Measurements from ENCODE around the gene C11orf97. TPM values are rescaled to one million over a fixed set of nuclear protein-coding genes. Genes with fewer than 3 reads are reported as not detected.

The C11orf97 gene
- total RNA-seq, 1 experiment from 2014 or later = not detected

DNA sequence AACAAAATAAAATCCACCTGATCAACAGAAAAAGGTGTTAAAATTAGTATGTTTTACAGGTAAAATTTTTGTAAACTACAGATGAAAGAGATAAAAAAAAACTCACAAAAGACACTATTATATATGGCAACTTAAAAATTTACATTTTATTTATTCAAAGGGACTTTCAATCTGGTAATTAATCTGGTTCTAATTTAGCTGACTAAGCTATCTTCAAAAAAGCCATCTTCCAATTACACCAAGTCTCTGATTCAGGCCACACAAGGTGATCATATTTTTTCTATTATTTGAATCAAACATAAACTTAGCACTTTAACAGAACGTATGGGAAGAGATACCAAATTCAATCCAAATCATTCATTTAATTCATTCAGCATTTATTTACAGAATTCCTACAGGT is 26.2 kb upstream of the C11orf97 start (continued):
- TF ChIP-seq, protein P1, sequence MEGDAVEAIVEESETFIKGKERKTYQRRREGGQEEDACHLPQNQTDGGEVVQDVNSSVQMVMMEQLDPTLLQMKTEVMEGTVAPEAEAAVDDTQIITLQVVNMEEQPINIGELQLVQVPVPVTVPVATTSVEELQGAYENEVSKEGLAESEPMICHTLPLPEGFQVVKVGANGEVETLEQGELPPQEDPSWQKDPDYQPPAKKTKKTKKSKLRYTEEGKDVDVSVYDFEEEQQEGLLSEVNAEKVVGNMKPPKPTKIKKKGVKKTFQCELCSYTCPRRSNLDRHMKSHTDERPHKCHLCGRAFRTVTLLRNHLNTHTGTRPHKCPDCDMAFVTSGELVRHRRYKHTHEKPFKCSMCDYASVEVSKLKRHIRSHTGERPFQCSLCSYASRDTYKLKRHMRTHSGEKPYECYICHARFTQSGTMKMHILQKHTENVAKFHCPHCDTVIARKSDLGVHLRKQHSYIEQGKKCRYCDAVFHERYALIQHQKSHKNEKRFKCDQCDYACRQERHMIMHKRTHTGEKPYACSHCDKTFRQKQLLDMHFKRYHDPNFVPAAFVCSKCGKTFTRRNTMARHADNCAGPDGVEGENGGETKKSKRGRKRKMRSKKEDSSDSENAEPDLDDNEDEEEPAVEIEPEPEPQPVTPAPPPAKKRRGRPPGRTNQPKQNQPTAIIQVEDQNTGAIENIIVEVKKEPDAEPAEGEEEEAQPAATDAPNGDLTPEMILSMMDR (IDR thresholded peaks at IDR 0.05 in 2 of 3, conservative IDR thresholded peaks at IDR 0.05 in 1 of 3; ENCODE audit: borderline replicate concordance in 1 of 3, insufficient read depth in 1 of 3, low read depth in 2 of 3, low read length in 2 of 3) = no peak
- no peak for TF ChIP-seq ZNF274 (IDR thresholded peaks at IDR 0.05; ENCODE audit: low read depth, low read length)
- no peak for TF ChIP-seq POLR2A (IDR thresholded peaks at IDR 0.05; ENCODE audit: borderline replicate concordance, extremely low read depth, insufficient read depth, insufficient read length)

DNA sequence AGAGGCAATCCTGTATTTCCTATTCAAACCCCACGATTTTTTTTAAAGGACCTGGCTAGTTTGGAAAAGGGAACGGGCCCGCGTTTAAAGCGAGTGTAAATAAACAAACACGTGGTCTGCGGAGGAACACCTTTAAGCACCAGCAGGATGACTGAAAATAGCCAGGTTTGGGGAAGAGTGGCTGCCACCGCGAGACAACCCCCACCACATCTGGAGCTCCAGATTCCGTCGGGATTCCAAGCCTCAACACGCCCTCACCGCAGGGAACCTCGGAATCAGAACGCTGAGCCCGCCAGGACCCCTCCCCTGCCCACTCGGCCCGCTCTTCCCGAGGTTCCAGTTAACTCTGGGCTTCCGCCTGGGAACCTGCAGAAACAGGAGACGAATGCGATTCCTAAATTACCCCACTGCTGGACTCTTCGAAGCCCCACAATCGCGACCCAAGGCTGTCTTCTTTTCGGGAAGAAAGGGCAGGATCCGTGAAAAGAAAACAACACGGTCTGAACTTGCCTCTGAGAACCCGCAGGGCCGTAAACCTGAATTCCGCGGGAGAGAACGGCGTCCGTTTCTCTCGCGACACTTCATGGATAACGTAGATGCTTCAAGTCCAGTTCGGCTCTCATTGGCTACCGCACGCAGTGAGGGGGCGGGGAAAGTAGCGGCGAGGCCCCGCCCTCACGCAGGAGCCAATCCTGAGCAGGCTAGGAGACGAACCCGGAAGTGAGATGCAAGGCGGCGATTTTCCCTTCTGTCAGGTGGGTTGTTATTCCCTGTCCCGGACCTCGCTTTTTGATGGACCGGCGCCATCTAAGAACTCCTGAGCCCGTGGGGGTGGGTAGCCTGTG is 18.8 kb upstream of the C11orf97 start, which contains the start of the genes ANKRD49 and MRE11:
Gene ANKRD49 (plus strand): TSS at position 704 of the 845 bp plus-strand sequence. CDS start 2,710 bp downstream, outside the sequence.
Gene MRE11 (minus strand): TSS at position 564 of the 845 bp plus-strand sequence. CDS start 1,043 bp downstream, outside the sequence.
- intact Hi-C loops (cut with micrococcal nuclease) = no loop called here
- peaks cover 5 to 10% of the 10 kb centered on the region in 2 experiments; a peak in 2 of 4 replicates for H3K36me3 ChIP-seq (ENCODE audit: control insufficient read depth in 1 of 2, insufficient read depth in 2 of 2, low read length in 2 of 2)
- H3K27me3 ChIP-seq (ENCODE audit: insufficient read depth, low read length) = no peaks in the 10 kb centered on the region
- ChIA-PET RAD21 (ENCODE audit: low non-redundant PET in 1 of 2, low total read pairs in 2 of 2, uncharacterized antibody in 2 of 2, unreplicated experiment in 2 of 2) (no interaction called here), CTCF (interaction anchor here (0.8 to 1.9 kb wide), 4 partner anchors 11 to 598 kb away, joined by 3 to 7 read pairs (median 6); no protein-coding TSS in a partner anchor), POLR2A (no interaction called here)
- BruUV-seq (replicated peaks) = TSS peak; percentile 73
- H3K4me3 ChIP-seq (replicated peaks in 1 of 2; ENCODE audit: low read depth in 1 of 2, low read length in 2 of 2) = peak within 1 kb of the TSS; percentile 77 to 79
- H3K9me3 ChIP-seq (ENCODE audit: control insufficient read depth in 1 of 2, insufficient read depth in 1 of 2, low read depth in 1 of 2, low read length in 2 of 2) = no peaks in the 10 kb centered on the region
- peak; percentile 98 for ATAC-seq
- peak within 1 kb of the TSS; percentile 91 for H2AFZ ChIP-seq (ENCODE audit: low read depth, low read length, poor library complexity, severe bottlenecking)
- no peaks in the 10 kb centered on the region for H3K9me2 ChIP-seq (ENCODE audit: insufficient read depth)
- peak within 1 kb of the TSS; percentile 78 for H3K9ac ChIP-seq (ENCODE audit: low read length)
- peak within 1 kb of the TSS; percentile 64 for H3K27ac ChIP-seq (ENCODE audit: low read depth, low read length)
- DNase-seq (ENCODE audit: low read depth, low spot score) = peak; percentile 97
- no peaks in the 10 kb centered on the region for H4K20me1 ChIP-seq (ENCODE audit: insufficient read depth)
- peaks cover 3 to 6% of the 10 kb centered on the region in 2 experiments; a peak in 3 of 4 replicates for H3K4me1 ChIP-seq (ENCODE audit: control insufficient read depth in 1 of 2, insufficient read depth in 2 of 2, low read length in 2 of 2)
- H3K79me2 ChIP-seq (ENCODE audit: insufficient read depth, low read length) = peaks cover 36% of the 10 kb centered on the region
- H3K4me2 ChIP-seq (ENCODE audit: low read length) = peak within 1 kb of the TSS; percentile 89
- peak; percentile 90 for TF ChIP-seq SIN3A (IDR thresholded peaks at IDR 0.05; ENCODE audit: low read depth)
- TF ChIP-seq TCF7L2 (IDR thresholded peaks at IDR 0.05; ENCODE audit: borderline replicate concordance, extremely low read depth, insufficient read depth, insufficient read length) = peak; percentile 48
- peak; percentile 98 for TF ChIP-seq ELF1 (IDR thresholded peaks at IDR 0.05; ENCODE audit: borderline replicate concordance, low read depth)
- TF ChIP-seq, protein P2, sequence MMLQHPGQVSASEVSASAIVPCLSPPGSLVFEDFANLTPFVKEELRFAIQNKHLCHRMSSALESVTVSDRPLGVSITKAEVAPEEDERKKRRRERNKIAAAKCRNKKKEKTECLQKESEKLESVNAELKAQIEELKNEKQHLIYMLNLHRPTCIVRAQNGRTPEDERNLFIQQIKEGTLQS (IDR thresholded peaks at IDR 0.05) = no peak
- no peak for TF ChIP-seq SRF (IDR thresholded peaks at IDR 0.05; ENCODE audit: low read depth)
- peak; percentile 79 for TF ChIP-seq POLR2A (IDR thresholded peaks at IDR 0.05; ENCODE audit: borderline replicate concordance, extremely low read depth, insufficient read depth, insufficient read length)
- TF ChIP-seq RAD21 (IDR thresholded peaks at IDR 0.05; ENCODE audit: low read depth) = no peak
- TF ChIP-seq, protein P3, sequence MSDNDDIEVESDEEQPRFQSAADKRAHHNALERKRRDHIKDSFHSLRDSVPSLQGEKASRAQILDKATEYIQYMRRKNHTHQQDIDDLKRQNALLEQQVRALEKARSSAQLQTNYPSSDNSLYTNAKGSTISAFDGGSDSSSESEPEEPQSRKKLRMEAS (IDR thresholded peaks at IDR 0.05) = peak; percentile 89
- TF ChIP-seq YY1 (IDR thresholded peaks at IDR 0.05; ENCODE audit: extremely low read depth, insufficient replicate concordance, low read depth, low read length) = no peak
- TF ChIP-seq JUND (IDR thresholded peaks at IDR 0.05) = no peak
- no peak for TF ChIP-seq EZH2 (IDR thresholded peaks at IDR 0.05)
- TF ChIP-seq, protein P4, sequence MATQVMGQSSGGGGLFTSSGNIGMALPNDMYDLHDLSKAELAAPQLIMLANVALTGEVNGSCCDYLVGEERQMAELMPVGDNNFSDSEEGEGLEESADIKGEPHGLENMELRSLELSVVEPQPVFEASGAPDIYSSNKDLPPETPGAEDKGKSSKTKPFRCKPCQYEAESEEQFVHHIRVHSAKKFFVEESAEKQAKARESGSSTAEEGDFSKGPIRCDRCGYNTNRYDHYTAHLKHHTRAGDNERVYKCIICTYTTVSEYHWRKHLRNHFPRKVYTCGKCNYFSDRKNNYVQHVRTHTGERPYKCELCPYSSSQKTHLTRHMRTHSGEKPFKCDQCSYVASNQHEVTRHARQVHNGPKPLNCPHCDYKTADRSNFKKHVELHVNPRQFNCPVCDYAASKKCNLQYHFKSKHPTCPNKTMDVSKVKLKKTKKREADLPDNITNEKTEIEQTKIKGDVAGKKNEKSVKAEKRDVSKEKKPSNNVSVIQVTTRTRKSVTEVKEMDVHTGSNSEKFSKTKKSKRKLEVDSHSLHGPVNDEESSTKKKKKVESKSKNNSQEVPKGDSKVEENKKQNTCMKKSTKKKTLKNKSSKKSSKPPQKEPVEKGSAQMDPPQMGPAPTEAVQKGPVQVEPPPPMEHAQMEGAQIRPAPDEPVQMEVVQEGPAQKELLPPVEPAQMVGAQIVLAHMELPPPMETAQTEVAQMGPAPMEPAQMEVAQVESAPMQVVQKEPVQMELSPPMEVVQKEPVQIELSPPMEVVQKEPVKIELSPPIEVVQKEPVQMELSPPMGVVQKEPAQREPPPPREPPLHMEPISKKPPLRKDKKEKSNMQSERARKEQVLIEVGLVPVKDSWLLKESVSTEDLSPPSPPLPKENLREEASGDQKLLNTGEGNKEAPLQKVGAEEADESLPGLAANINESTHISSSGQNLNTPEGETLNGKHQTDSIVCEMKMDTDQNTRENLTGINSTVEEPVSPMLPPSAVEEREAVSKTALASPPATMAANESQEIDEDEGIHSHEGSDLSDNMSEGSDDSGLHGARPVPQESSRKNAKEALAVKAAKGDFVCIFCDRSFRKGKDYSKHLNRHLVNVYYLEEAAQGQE (IDR thresholded peaks at IDR 0.05; ENCODE audit: low read depth) = no peak
- peak; percentile 78 for TF ChIP-seq EGR1 (IDR thresholded peaks at IDR 0.05; ENCODE audit: low read depth)
- TF ChIP-seq CEBPB (IDR thresholded peaks at IDR 0.05; ENCODE audit: low read depth) = no peak
- TF ChIP-seq ZNF274 (IDR thresholded peaks at IDR 0.05; ENCODE audit: low read depth, low read length) = no peak
- no peak for TF ChIP-seq FOSL1 (IDR thresholded peaks at IDR 0.05; ENCODE audit: low read depth)
- TF ChIP-seq ZFX (IDR thresholded peaks at IDR 0.05) = no peak; the same call in 1 of the 2 replicates
- peak; percentile 77 for TF ChIP-seq POLR2AphosphoS5 (IDR thresholded peaks at IDR 0.05; ENCODE audit: low read depth, low read length)

All from HCT116 (cell line).